Activated T-cell treated with anti-CD3 and anti-CD28 coated beads, Interleukin-2, amount 50 U/mL, for 4 hours (primary cell): Measurements from ENCODE around the gene DRAP1. TPM values are rescaled to one million over a fixed set of nuclear protein-coding genes. Genes with fewer than 3 reads are reported as not detected.

Experiments used
- ATAC-seq, 2 donors: fragments of 200-7000 bp; cut with Tn5 transposase; one replicate each; pipeline ENCODE4 v1.10.0; 2021
- DNase-seq: peaks from one replicate; pipeline ENCODE4 v3.0.0-alpha.2; 2020
- H3K27me3 Mint-ChIP-seq: one replicate; pipeline ENCODE4 v1.8.0; 2021; ENCODE audit warnings: low read depth, mixed read lengths
- H3K36me3 Mint-ChIP-seq: one replicate; pipeline ENCODE4 v1.8.0; 2022; ENCODE audit warnings: mixed read lengths; ENCODE audit not compliant: insufficient read depth
- H3K4me1 Mint-ChIP-seq: one replicate; pipeline ENCODE4 v1.8.0; 2021; ENCODE audit warnings: low read depth, mixed read lengths
- H3K4me3 Mint-ChIP-seq: one replicate; pipeline ENCODE4 v1.8.0; 2021; ENCODE audit warnings: mild to moderate bottlenecking, moderate library complexity, mixed read lengths
- H3K9me3 Mint-ChIP-seq: one replicate; pipeline ENCODE4 v1.8.0; 2021; ENCODE audit warnings: mixed read lengths
- total RNA-seq, 3 donors: library from RNA; stranded (reverse); gene quantifications; one replicate each; pipeline ENCODE4 v1.2.1, GENCODE V29; 2021

The DRAP1 gene
- total RNA-seq, 3 donors from 2014 or later: 96.1 to 118 (median 106) TPM

- DNase-seq: no peak
- Mint-ChIP-seq H3K27me3 (no peaks in the 10 kb centered on the region), H3K36me3 (peaks cover 34% of the 10 kb centered on the region), H3K4me1 (peaks cover 67% of the 10 kb centered on the region), H3K4me3 (peak overlapping the region; percentile 82), H3K9me3 (no peaks in the 10 kb centered on the region)
- no peak for ATAC-seq
These were observed 26.4 kb upstream of the DRAP1 start for GRCh38 chr11:65892661-65893317.

DNA sequence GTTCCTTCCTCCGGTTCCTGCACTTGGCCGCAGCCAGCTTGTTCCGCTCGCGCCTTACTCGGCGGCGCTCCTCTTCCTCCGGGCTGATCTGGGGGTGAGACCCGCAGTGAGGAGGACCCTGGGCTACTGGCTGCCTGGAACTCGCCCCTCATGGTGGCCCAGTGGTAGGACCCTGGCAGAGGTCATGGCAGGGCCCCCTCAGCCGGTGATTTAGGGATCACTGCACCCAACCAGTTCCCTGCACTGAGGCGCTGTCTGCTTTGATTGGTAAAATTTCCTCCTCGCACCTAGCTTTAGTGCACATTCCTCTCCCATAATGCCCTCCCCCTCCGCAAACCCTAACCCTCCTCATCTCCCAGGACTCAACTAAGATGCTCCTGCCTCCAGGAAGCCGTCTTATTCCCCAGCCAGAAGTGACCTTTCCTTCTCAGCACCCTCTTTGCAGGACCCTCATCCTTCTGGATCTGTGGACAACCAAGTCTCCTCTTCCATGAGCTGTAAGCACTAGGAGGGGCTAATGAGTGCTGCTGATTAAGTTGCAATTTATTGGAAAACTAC lies 25.1 kb upstream of the DRAP1 start:
- ATAC-seq (no peak), DNase-seq (no peak)
- H3K4me1 Mint-ChIP-seq: peaks cover 66% of the 10 kb centered on the region
- peaks cover 38% of the 10 kb centered on the region for H3K36me3 Mint-ChIP-seq
- peak overlapping the region; percentile 82 for H3K4me3 Mint-ChIP-seq
- no peaks in the 10 kb centered on the region for H3K27me3 Mint-ChIP-seq
- H3K9me3 Mint-ChIP-seq: no peaks in the 10 kb centered on the region

DNA sequence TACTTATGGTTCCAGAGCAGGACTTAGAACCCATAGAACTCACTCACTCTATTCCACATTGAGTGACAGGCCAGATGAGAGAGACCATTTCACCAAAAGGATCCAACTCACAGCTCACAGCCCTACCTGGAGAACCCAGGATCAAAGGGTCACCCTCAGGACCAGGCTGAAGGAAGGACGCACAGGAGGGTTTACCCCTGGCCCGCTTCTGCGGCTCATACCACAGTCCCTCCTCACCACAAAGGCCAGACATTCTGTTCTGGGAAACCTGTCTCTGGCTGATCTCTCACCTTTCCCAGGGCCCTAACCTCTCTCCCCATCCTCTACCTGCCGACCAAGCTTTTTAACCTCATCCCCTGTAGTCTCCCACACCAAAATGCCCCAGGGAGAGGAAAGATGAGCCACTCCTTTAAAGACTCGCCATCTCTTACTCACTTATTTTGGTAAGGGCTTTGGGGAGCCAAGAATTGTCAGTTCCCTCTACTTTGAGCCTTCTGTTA lies 23.7 kb upstream of the DRAP1 start:
- Mint-ChIP-seq H3K9me3 (no peaks in the 10 kb centered on the region), H3K4me1 (peaks cover 54% of the 10 kb centered on the region), H3K36me3 (peaks cover 38% of the 10 kb centered on the region), H3K27me3 (no peaks in the 10 kb centered on the region), H3K4me3 (peak overlapping the region; percentile 40)
- no peak for ATAC-seq
- no peak for DNase-seq

GRCh38 chr11:65896034-65896999 lies 22.9 kb upstream of the DRAP1 start:
- peak overlapping the region; percentile 40 for H3K4me3 Mint-ChIP-seq
- H3K9me3 Mint-ChIP-seq: no peaks in the 10 kb centered on the region
- H3K27me3 Mint-ChIP-seq: no peaks in the 10 kb centered on the region
- peaks cover 38% of the 10 kb centered on the region for H3K36me3 Mint-ChIP-seq
- peaks cover 56% of the 10 kb centered on the region for H3K4me1 Mint-ChIP-seq
- DNase-seq: no peak
- ATAC-seq: no peak

DNA sequence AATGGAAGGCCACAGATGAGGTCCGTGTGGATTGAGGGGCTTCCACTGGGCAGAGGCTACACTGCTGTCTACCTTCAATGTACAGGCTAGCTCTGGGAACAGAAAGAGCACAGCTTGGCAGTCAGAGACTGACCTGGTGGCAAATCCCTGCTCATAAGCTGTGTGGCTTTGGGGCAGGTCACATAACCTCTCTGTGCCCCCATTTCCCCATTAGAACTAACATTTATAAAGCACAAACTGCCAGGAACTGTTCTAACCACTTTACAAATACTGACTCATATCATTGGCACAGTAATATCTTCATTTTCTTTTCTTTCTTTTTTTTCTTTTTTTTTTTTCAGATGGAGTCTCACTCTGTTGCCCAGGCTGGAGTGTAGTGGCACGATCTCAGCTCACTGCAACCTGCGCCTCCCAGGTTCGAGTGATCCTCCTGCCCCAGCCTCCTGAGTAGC lies 22.2 kb upstream of the DRAP1 start:
- H3K4me1 Mint-ChIP-seq: peaks cover 57% of the 10 kb centered on the region
- H3K9me3 Mint-ChIP-seq: no peaks in the 10 kb centered on the region
- DNase-seq (no peak), ATAC-seq (no peak)
- peaks cover 38% of the 10 kb centered on the region for H3K36me3 Mint-ChIP-seq
- H3K4me3 Mint-ChIP-seq: peak overlapping the region; percentile 63
- no peaks in the 10 kb centered on the region for H3K27me3 Mint-ChIP-seq

DNA sequence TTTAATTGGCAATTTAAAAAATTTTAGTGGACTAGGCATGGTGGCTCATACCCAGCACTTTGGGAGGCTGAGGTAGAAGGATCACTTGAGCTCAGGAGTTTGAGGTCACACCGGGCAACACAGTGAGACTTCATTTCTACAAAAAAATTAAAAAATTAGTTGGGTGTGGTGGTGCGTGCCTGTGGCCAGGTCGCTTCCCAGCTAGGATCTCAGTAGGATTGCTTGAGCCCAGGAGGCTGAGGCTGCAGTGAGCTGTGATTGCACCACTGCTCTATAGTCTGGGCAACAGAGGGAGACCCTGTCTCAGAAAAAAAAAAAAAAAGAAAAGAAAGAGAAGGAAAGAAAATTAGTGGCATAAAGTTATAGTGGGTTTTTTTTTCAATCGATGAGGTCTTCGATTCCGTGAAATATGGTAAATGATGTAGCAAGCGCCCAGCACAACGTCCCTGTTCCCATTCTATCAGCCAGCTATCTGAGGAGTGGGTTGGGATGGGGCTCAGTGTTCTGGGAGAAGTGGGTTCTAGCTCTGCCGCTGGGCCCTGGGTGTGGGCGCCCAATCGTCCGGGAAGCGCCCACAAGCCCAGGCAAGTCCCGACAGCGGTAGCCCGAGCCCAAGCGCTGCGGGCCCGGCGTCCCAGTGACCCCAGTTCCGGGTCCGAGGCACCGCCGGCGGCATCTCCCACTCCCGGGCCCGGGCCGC lies 20.4 kb upstream of the DRAP1 start:
- peaks cover 28% of the 10 kb centered on the region for H3K36me3 Mint-ChIP-seq
- no peaks in the 10 kb centered on the region for H3K27me3 Mint-ChIP-seq
- no peaks in the 10 kb centered on the region for H3K9me3 Mint-ChIP-seq
- ATAC-seq (no peak), DNase-seq (no peak)
- H3K4me3 Mint-ChIP-seq: peak overlapping the region; percentile 91
- peaks cover 42% of the 10 kb centered on the region for H3K4me1 Mint-ChIP-seq

GRCh38 chr11:65899356-65900124 lies 19.7 kb upstream of the DRAP1 start:
- peaks cover 24% of the 10 kb centered on the region for H3K36me3 Mint-ChIP-seq
- ATAC-seq (peak; percentile 57 to 58), DNase-seq (peak; percentile 75)
- peaks cover 36% of the 10 kb centered on the region for H3K4me1 Mint-ChIP-seq
- no peaks in the 10 kb centered on the region for H3K9me3 Mint-ChIP-seq
- peaks cover 2% of the 10 kb centered on the region for H3K27me3 Mint-ChIP-seq
- peak overlapping the region; percentile 91 for H3K4me3 Mint-ChIP-seq

- peak within 1 kb of the TSS; percentile 91 for H3K4me3 Mint-ChIP-seq
- ATAC-seq (peak; percentile 81 to 84), DNase-seq (peak; percentile 94)
- H3K9me3 Mint-ChIP-seq: no peaks in the 10 kb centered on the region
- H3K27me3 Mint-ChIP-seq: peaks cover 2% of the 10 kb centered on the region
- peaks cover 33% of the 10 kb centered on the region for H3K4me1 Mint-ChIP-seq
- peaks cover 21% of the 10 kb centered on the region for H3K36me3 Mint-ChIP-seq
These were observed 18.9 kb upstream of the DRAP1 start, which contains the start of gene FOSL1 for GRCh38 chr11:65900125-65900898. TSS of gene FOSL1 (minus strand) at chr11:65900388. CDS start at chr11:65900339, 49 bp downstream.

DNA sequence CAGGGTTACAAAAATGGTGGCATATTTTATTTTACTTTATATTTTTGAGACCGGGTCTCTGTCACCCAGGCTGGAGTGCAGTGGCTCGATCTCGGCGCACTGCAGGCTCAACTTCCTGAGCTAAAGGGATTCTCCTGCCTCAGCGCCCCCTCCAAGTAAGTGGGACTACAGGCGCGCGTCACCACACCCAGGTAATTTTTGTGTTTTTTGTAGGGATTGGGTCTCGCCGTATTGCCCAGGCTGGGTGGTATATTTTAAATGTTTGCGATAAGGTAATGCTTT lies 18.4 kb upstream of the DRAP1 start:
- DNase-seq: no peak
- peak overlapping the region; percentile 70 for H3K4me3 Mint-ChIP-seq
- no peak for ATAC-seq

GRCh38 chr11:65903068-65903481 lies 16.2 kb upstream of the DRAP1 start:
- ATAC-seq (no peak), DNase-seq (no peak)
- H3K27me3 Mint-ChIP-seq: peaks cover 6% of the 10 kb centered on the region
- peaks cover 15% of the 10 kb centered on the region for H3K4me1 Mint-ChIP-seq
- peaks cover 4% of the 10 kb centered on the region for H3K36me3 Mint-ChIP-seq
- no peak overlapping the region for H3K4me3 Mint-ChIP-seq
- H3K9me3 Mint-ChIP-seq: no peaks in the 10 kb centered on the region

More for the DNA sequence above, 18.4 kb upstream of the DRAP1 start:
- peaks cover 2% of the 10 kb centered on the region for H3K27me3 Mint-ChIP-seq
- H3K36me3 Mint-ChIP-seq: peaks cover 18% of the 10 kb centered on the region
- no peaks in the 10 kb centered on the region for H3K9me3 Mint-ChIP-seq
- H3K4me1 Mint-ChIP-seq: peaks cover 28% of the 10 kb centered on the region

GRCh38 chr11:65903715-65904114 lies 15.5 kb upstream of the DRAP1 start:
- DNase-seq (no peak), ATAC-seq (no peak)
- no peaks in the 10 kb centered on the region for H3K9me3 Mint-ChIP-seq
- peaks cover 11% of the 10 kb centered on the region for H3K4me1 Mint-ChIP-seq
- peaks cover 3% of the 10 kb centered on the region for H3K36me3 Mint-ChIP-seq
- no peak overlapping the region for H3K4me3 Mint-ChIP-seq
- H3K27me3 Mint-ChIP-seq: peaks cover 6% of the 10 kb centered on the region

DNA sequence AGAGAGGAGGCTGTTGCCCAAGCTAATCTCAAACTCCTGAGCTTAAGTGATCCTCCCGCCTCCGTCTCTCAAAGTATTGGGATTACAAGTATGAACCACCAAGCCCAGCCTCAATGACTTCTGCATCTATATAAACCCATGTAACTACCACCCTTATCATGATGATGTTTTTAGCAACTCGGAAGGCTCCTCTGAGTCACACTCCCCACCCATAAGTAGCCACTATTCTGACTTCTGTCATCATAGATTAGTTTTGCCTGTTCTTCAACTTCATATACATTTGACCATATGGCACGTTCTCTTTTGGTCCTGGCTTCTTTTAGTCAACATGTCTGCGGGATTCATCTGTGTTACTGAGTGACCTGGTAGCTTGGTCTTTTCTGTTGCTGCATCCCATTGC lies 12.6 kb upstream of the DRAP1 start:
- Mint-ChIP-seq H3K9me3 (no peaks in the 10 kb centered on the region), H3K4me3 (no peak overlapping the region), H3K36me3 (no peaks in the 10 kb centered on the region), H3K4me1 (peaks cover 12% of the 10 kb centered on the region), H3K27me3 (peaks cover 16% of the 10 kb centered on the region)
- ATAC-seq: no peak
- DNase-seq: no peak

- ATAC-seq: no peak
- Mint-ChIP-seq H3K27me3 (peaks cover 17% of the 10 kb centered on the region), H3K9me3 (no peaks in the 10 kb centered on the region), H3K36me3 (no peaks in the 10 kb centered on the region), H3K4me1 (peaks cover 6% of the 10 kb centered on the region), H3K4me3 (no peak overlapping the region)
- DNase-seq: no peak
These were observed 11.3 kb upstream of the DRAP1 start for GRCh38 chr11:65907878-65908277.
